ENCODE data around the gene UNCX. TPM values are rescaled to one million over a fixed set of nuclear protein-coding genes. Genes with fewer than 3 reads are reported as not detected.

UNCX gene
- total RNA-seq, 2 donors from 2014 or later = not detected

- WGBS = 13% methylated on average over 13 of the region's 13 CpGs
- Histone ChIP-seq H3K27ac (no peak overlapping the region), H3K4me1 (replicated peaks) (no peaks in the 10 kb centered on the region), H3K36me3 (no peaks in the 10 kb centered on the region), H3K27me3 (replicated peaks; ENCODE audit: insufficient read depth) (peaks cover 79% of the 10 kb centered on the region), H3K9me3 (no peaks in the 10 kb centered on the region), H3K4me3 (no peak overlapping the region)
- TF ChIP-seq POLR2AphosphoS5 (IDR thresholded peaks at IDR 0.05) (no peak), CTCF (IDR thresholded peaks at IDR 0.05) (no peak), POLR2A (IDR thresholded peaks at IDR 0.05) (no peak)
- no peak for DNase-seq (ENCODE audit: low spot score)
- intact Hi-C loops (cut with DNase I) = loop anchor here (5.0 kb wide), 1 partner anchor 244 kb away; no protein-coding TSS in a partner anchor
Observed at GRCh38 chr7:1227814-1228544, 4.7 kb upstream of the UNCX start.

GRCh38 chr7:1228545-1229201 is 4.0 kb upstream of the UNCX start:
- peaks cover 80% of the 10 kb centered on the region for H3K27me3 ChIP-seq (replicated peaks; ENCODE audit: insufficient read depth)
- 12% methylated on average over 17 of the region's 17 CpGs for WGBS
- TF ChIP-seq CTCF (IDR thresholded peaks at IDR 0.05) (no peak), POLR2AphosphoS5 (IDR thresholded peaks at IDR 0.05) (no peak), POLR2A (IDR thresholded peaks at IDR 0.05) (no peak)
- no peaks in the 10 kb centered on the region for H3K9me3 ChIP-seq
- DNase-seq (ENCODE audit: low spot score) = no peak
- H3K27ac ChIP-seq = no peak overlapping the region
- intact Hi-C loops (cut with DNase I) = loop anchor here (5.0 kb wide), 1 partner anchor 244 kb away; no protein-coding TSS in a partner anchor
- H3K36me3 ChIP-seq = no peaks in the 10 kb centered on the region
- no peak overlapping the region for H3K4me3 ChIP-seq
- H3K4me1 ChIP-seq (replicated peaks) = no peaks in the 10 kb centered on the region

GRCh38 chr7:1229202-1229947 is 3.3 kb upstream of the UNCX start:
- DNase-seq (ENCODE audit: low spot score) = no peak
- 9% methylated on average over 41 of the region's 64 CpGs for WGBS
- intact Hi-C loops (cut with DNase I) = loop anchor here (5.0 kb wide), 1 partner anchor 243 kb away; no protein-coding TSS in a partner anchor
- Histone ChIP-seq H3K27ac (no peak overlapping the region), H3K9me3 (no peaks in the 10 kb centered on the region), H3K27me3 (replicated peaks; ENCODE audit: insufficient read depth) (peaks cover 79% of the 10 kb centered on the region), H3K4me1 (replicated peaks) (no peaks in the 10 kb centered on the region), H3K4me3 (no peak overlapping the region), H3K36me3 (no peaks in the 10 kb centered on the region)
- TF ChIP-seq POLR2AphosphoS5 (IDR thresholded peaks at IDR 0.05) = no peak
- no peak for TF ChIP-seq POLR2A (IDR thresholded peaks at IDR 0.05)
- no peak for TF ChIP-seq CTCF (IDR thresholded peaks at IDR 0.05)

GRCh38 chr7:1229956-1230355 is 2.7 kb upstream of the UNCX start:
- DNase-seq (ENCODE audit: low spot score) = no peak
- no peaks in the 10 kb centered on the region for H3K9me3 ChIP-seq
- TF ChIP-seq POLR2AphosphoS5 (IDR thresholded peaks at IDR 0.05) (no peak), CTCF (IDR thresholded peaks at IDR 0.05) (no peak), POLR2A (IDR thresholded peaks at IDR 0.05) (no peak)
- H3K36me3 ChIP-seq = no peaks in the 10 kb centered on the region
- WGBS = 5% methylated on average over 23 of the region's 37 CpGs
- intact Hi-C loops (cut with DNase I) = loop anchor here (5.0 kb wide), 1 partner anchor 242 kb away; no protein-coding TSS in a partner anchor
- no peak overlapping the region for H3K27ac ChIP-seq
- no peaks in the 10 kb centered on the region for H3K4me1 ChIP-seq (replicated peaks)
- peaks cover 79% of the 10 kb centered on the region for H3K27me3 ChIP-seq (replicated peaks; ENCODE audit: insufficient read depth)
- H3K4me3 ChIP-seq = no peak overlapping the region
